Stomach (tissue), 4 donors: ENCODE data around the gene SMAP1.

ENCODE experiments used
- CTCF ChIP-seq, 7 experiments: fragments of 450-650 bp in 4 of 7; fragments of 200-600 bp in 3 of 7; sonication (generic) in 3 of 7; IDR thresholded peaks; one replicate each; pipeline ENCODE4 v1.5.1; 2016 to 2019; ENCODE audit warnings: antibody characterized with exemption in 7 of 7, control low read depth in 2 of 7, mild to moderate bottlenecking in 1 of 7
- POLR2A ChIP-seq, 4 donors: fragments of 450-650 bp; IDR thresholded peaks; one replicate each; pipeline ENCODE4 v1.6.1; 2016; ENCODE audit warnings: antibody characterized with exemption in 4 of 4, control low read depth in 2 of 4, mild to moderate bottlenecking in 1 of 4, moderate library complexity in 1 of 4
- POLR2AphosphoS5 ChIP-seq, 3 donors: sonication (generic); formaldehyde crosslinking; IDR thresholded peaks; one replicate each; pipeline ENCODE4 v1.6.1; 2016; ENCODE audit warnings: antibody characterized with exemption in 3 of 3

DNA sequence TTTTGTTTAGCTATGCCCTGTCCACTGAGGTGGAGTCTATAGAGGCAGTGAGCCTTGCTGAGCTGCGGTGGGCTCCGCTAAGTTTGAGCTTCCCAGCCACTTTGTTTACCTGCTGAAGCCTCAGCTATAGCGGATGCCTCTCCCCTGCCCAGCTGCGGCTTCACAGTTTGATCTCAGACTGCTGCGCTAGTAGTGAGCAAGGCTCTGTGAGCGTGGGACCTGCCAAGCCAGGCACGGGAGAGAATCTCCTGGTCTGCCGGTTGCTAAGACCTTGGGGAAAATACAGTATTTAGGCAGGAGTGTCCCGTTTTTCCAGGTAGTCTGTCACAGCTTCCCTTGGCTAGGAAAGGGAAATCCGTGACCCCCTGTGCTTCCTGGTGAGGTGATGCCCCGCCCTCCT lies 138.4 kb downstream of the SMAP1 start:
- TF ChIP-seq POLR2A (IDR thresholded peaks at IDR 0.05): no peak
- no peak for TF ChIP-seq CTCF (IDR thresholded peaks at IDR 0.05)
- no peak for TF ChIP-seq POLR2AphosphoS5 (IDR thresholded peaks at IDR 0.05)
